ENCODE results near the gene GAB2.
A peak's percentile ranks its signal among the peaks of the same experiment; 100 is the strongest.

GRCh38 chr11:78432058-78432515 lies 14.5 kb upstream of the GAB2 start:
- no peak for TF ChIP-seq POLR2A (IDR thresholded peaks at IDR 0.05)
- peak in 4 of 5 experiments; percentile 16 to 32 (median 22) for TF ChIP-seq CTCF (IDR thresholded peaks at IDR 0.05)

Data from tibial nerve (tissue), 3 donors.